GM18858 (cell line): ENCODE measurements around the gene ARL13B.

Experiments
- ATAC-seq: cut with Tn5 transposase; IDR thresholded peaks from one replicate; pipeline ENCODE4 v1.9.1; 2021; ENCODE audit not compliant: unreplicated experiment

Gene ARL13B

DNA sequence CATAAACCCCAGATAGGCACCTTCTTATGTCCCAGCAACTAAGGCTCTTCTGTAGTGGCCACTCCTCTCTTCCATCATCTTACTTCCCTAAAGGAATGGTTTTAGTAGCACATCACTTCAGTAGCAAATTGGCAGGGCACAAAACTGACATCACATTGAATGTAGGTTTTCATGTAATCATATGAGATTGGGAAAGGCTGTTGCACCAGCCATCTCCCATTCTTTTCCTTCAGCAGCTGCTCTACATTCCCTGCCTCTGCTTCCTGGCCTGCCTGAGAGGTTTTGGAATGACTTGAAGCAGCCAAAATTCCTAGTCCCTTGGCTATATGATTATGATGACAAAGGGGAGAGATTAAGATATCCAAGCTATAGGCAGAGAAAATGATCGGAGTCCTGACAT lies 119.4 kb downstream of the ARL13B start:
- ATAC-seq: no peak

DNA sequence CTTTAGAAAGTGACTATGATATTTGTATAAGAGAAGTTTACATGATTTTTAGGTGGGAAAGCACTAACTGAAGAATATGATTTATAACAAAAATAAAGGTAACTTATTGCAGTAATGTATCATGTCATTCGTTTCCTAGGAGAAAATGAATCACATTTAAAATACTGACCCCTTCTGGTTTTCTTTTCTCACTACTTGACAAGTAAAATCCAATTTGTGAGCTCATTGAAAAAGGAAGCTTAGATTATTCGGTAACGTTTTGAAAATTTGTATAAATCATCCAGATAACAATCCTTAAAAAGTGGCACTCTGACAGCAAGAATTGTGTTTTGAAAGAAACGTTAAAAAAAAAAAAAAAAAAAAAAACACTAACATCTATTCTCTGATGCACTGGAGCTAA lies 121.9 kb downstream of the ARL13B start:
- no peak for ATAC-seq
